ENCODE data around the gene DESI1. TPM values are rescaled to one million over a fixed set of nuclear protein-coding genes. Genes with fewer than 3 reads are reported as not detected.
"Not testable (repeated sequence)": the region's sequence is repeated elsewhere in the genome, so short reads cannot be mapped to it uniquely, and the experiment has no call there.

Gene DESI1
- total RNA-seq, 1 donor from 2014 or later: 29.0 TPM

- peak; percentile 100 for DNase-seq (ENCODE audit: low spot score)
Measured at GRCh38 chr22:41589391-41590241, 31.2 kb downstream of the DESI1 start, which contains the start of gene PMM1. Gene PMM1 (minus strand): TSS chr22:41589840. CDS start chr22:41589805, 35 bp downstream.

GRCh38 chr22:41587347-41587723 is 33.5 kb downstream of the DESI1 start:
- DNase-seq (ENCODE audit: low spot score): no peak

- DNase-seq (ENCODE audit: low spot score): no peak
Measured at GRCh38 chr22:41585898-41586297, 34.9 kb downstream of the DESI1 start.

- DNase-seq (ENCODE audit: low spot score): no peak
Measured at GRCh38 chr22:41584881-41585280, 36.0 kb downstream of the DESI1 start.

- DNase-seq (ENCODE audit: low spot score): no peak
Measured at GRCh38 chr22:41582694-41583093, 38.1 kb downstream of the DESI1 start.

- no peak for DNase-seq (ENCODE audit: low spot score)
Measured at GRCh38 chr22:41579997-41580355, 40.9 kb downstream of the DESI1 start.

- no peak for DNase-seq (ENCODE audit: low spot score)
Measured at GRCh38 chr22:41579297-41579996, 41.4 kb downstream of the DESI1 start.

- DNase-seq (ENCODE audit: low spot score): no peak
Measured at GRCh38 chr22:41578818-41579217, 42.0 kb downstream of the DESI1 start.

GRCh38 chr22:41578114-41578513 is 42.7 kb downstream of the DESI1 start:
- DNase-seq (ENCODE audit: low spot score): no peak

GRCh38 chr22:41576877-41577276 is 44.0 kb downstream of the DESI1 start:
- no peak for DNase-seq (ENCODE audit: low spot score)

- no peak for DNase-seq (ENCODE audit: low spot score)
Measured at GRCh38 chr22:41575533-41575932, 45.3 kb downstream of the DESI1 start.

GRCh38 chr22:41574847-41575381 is 45.9 kb downstream of the DESI1 start:
- no peak for DNase-seq (ENCODE audit: low spot score)

- DNase-seq (ENCODE audit: low spot score): no peak
Measured at GRCh38 chr22:41573677-41574076, 47.2 kb downstream of the DESI1 start.

- DNase-seq (ENCODE audit: low spot score): not testable (repeated sequence)
Measured at GRCh38 chr22:41572305-41572704, 48.5 kb downstream of the DESI1 start.

- DNase-seq (ENCODE audit: low spot score): no peak
Measured at GRCh38 chr22:41571786-41572185, 49.1 kb downstream of the DESI1 start.

GRCh38 chr22:41570221-41570620 is 50.6 kb downstream of the DESI1 start:
- DNase-seq (ENCODE audit: low spot score): no peak

- DNase-seq (ENCODE audit: low spot score): no peak
Measured at GRCh38 chr22:41568811-41569210, 52.0 kb downstream of the DESI1 start.

GRCh38 chr22:41567512-41567768 is 53.4 kb downstream of the DESI1 start:
- DNase-seq (ENCODE audit: low spot score): no peak

GRCh38 chr22:41565403-41566054 is 55.3 kb downstream of the DESI1 start:
- DNase-seq (ENCODE audit: low spot score): no peak

- no peak for DNase-seq (ENCODE audit: low spot score)
Measured at GRCh38 chr22:41564563-41564962, 56.3 kb downstream of the DESI1 start.

- DNase-seq (ENCODE audit: low spot score): no peak
Measured at GRCh38 chr22:41563051-41563711, 57.7 kb downstream of the DESI1 start.

GRCh38 chr22:41562461-41562860 is 58.4 kb downstream of the DESI1 start:
- no peak for DNase-seq (ENCODE audit: low spot score)

All from mesenteric fat pad (tissue), 1 donor.